Keratinocyte (primary cell): Measurements from ENCODE around the gene IST1.
A peak's percentile ranks its signal among the peaks of the same experiment; 100 is the strongest.

ENCODE experiments used
- EZH2 ChIP-seq: IDR thresholded peaks from one replicate; pipeline ENCODE4 v1.6.1; 2012; ENCODE audit warnings: inconsistent platforms, mild to moderate bottlenecking, low read length, moderate library complexity
- TF ChIP-seq, protein P1 (sequence below), 3 experiments: IDR thresholded peaks in 1 of 3; conservative IDR thresholded peaks in 1 of 3; optimal IDR thresholded peaks in 1 of 3; 2 replicates in 2 of 3; 3 replicates in 1 of 3; pipeline versions ENCODE3 to v1.5.1; 2011; ENCODE audit warnings: low read length in 3 of 3, mild to moderate bottlenecking in 3 of 3, moderate library complexity in 2 of 3, control low read depth in 1 of 3, inconsistent platforms in 1 of 3; ENCODE audit not compliant: insufficient read depth in 2 of 3; ENCODE audit errors: extremely low read depth in 1 of 3

DNA sequence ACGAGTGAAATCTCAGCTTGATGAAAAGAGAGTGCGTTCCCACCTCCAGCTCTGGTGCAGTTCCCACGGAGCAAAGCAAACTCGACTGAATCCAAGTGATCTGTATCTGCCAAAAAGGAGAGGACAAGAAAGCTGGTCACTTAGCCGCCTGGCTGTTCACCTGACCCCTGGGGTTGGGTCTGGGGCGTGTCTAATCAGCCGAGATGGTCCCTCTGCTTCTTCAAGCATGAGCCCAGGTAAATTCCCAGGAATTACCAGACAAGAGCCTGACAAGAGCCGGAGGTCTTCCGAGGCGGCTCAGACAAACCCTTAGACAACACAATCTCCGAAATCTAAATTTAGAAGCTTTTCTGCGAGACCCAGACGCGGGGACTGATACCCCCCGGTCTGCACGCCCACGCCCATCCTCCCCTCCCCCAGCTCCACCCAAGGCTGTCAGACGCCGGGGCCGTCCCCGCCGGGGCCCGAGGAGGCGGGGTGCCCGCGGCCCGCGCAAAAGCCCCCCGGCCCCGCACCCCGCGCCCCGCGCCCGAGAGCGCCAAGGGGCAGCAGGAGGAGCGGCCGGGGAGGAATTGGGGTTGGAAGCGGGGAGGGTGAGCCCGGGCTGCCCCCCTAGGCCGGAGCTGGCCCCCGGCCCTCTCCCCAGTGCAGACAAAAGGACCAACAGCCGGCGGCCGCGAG, 12.0 kb upstream of the IST1 start:
- TF ChIP-seq, protein P1, sequence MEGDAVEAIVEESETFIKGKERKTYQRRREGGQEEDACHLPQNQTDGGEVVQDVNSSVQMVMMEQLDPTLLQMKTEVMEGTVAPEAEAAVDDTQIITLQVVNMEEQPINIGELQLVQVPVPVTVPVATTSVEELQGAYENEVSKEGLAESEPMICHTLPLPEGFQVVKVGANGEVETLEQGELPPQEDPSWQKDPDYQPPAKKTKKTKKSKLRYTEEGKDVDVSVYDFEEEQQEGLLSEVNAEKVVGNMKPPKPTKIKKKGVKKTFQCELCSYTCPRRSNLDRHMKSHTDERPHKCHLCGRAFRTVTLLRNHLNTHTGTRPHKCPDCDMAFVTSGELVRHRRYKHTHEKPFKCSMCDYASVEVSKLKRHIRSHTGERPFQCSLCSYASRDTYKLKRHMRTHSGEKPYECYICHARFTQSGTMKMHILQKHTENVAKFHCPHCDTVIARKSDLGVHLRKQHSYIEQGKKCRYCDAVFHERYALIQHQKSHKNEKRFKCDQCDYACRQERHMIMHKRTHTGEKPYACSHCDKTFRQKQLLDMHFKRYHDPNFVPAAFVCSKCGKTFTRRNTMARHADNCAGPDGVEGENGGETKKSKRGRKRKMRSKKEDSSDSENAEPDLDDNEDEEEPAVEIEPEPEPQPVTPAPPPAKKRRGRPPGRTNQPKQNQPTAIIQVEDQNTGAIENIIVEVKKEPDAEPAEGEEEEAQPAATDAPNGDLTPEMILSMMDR (optimal IDR thresholded peaks at IDR 0.05 in 1 of 3, IDR thresholded peaks at IDR 0.05 in 1 of 3, conservative IDR thresholded peaks at IDR 0.05 in 1 of 3; ENCODE audit: extremely low read depth in 1 of 3, insufficient read depth in 2 of 3, low read length in 3 of 3), result peak in 1 of 3 experiments; percentile 13
- TF ChIP-seq EZH2, result no peak
